Stimulated activated CD8-positive, alpha-beta memory T cell treated with anti-CD3 and anti-CD28 coated beads, Interleukin-7, amount 100 ng/mL, for 48 hours (primary cell): ENCODE measurements around the gene TBC1D20.
"Not testable (repeated sequence)": the region's sequence is repeated elsewhere in the genome, so short reads cannot be mapped to it uniquely, and the experiment has no call there.

Experiments used
- DNase-seq, 2 donors: peaks; one replicate each; pipeline ENCODE4 v3.0.0-alpha.2; 2020; ENCODE audit warnings: low read depth in 1 of 2; ENCODE audit errors: extremely low read depth in 1 of 2

Gene TBC1D20

DNA sequence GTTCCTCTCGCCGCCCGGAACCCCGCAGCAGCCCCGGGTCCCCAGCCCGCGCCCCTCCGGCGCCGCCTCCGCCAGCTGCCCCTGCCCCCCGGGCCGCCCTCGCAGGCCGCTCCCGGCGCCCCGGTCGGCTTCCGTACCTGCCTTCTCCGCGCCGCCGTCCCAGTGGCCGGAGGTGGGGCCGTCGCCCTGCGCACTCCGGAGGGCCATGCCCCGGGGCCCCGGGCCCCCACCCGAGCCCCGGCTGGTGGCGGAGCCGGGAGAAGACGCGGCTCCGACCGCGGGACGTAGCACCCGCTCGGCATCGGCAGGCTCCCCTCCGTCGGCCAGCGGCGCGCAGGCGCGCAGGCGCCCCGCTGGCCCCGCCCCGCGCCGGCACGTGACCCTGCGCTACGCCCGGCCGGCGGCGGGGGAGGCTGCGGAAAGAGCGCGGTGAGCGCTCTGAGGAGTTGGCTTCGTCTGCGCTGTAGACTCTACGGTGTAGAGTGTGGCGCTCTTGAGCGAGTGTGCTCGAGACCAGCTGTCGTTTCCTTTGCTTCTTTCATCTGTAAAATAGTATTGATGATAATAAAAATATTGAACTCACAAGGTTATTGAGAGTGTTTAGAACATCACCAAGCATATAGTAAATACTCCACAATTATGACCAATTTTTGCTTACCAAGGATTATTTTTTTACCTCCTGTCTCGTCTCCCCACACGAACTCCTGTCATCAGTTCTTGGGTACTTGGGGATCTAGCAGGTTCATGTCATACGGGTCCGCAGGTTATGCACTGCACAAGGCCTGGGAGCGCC is at the start of gene TBC1D20:
Gene TBC1D20 (minus strand): TSS at position 335 of the 793 bp plus-strand sequence. CDS start 128 bp downstream, at position 207.
- peak; percentile 60 to 69 for DNase-seq

GRCh38 chr20:510328-511057 is 48.2 kb upstream of the TBC1D20 start:
- DNase-seq, result not testable (repeated sequence)

GRCh38 chr20:508364-508787 is 46.0 kb upstream of the TBC1D20 start:
- not testable (repeated sequence) for DNase-seq

DNA sequence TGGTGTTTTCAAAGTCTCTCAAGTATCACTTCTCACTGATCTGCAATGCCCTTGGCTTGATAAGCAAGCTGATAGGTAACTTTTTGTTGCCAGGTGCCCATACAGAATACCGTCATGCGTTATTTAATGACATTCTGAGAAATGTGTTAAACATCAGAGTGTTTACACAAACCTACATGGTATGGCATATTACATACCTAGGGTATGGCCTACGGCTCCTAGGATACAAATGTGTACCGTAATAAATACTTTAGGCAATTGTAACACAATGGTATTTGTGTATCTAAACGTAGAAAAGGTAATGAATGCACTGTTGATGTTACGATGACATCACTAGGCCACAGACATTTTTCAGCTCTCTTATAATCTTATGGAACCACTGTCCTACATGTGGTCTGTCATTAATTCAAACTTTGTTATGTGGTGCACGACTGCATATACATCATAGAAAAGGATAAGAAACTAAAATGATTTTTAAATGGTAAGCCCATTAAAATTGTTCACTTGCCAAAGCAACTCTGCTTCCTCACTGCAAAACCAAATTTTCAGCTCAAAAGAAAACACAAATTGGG is 45.5 kb upstream of the TBC1D20 start:
- no peak for DNase-seq

DNA sequence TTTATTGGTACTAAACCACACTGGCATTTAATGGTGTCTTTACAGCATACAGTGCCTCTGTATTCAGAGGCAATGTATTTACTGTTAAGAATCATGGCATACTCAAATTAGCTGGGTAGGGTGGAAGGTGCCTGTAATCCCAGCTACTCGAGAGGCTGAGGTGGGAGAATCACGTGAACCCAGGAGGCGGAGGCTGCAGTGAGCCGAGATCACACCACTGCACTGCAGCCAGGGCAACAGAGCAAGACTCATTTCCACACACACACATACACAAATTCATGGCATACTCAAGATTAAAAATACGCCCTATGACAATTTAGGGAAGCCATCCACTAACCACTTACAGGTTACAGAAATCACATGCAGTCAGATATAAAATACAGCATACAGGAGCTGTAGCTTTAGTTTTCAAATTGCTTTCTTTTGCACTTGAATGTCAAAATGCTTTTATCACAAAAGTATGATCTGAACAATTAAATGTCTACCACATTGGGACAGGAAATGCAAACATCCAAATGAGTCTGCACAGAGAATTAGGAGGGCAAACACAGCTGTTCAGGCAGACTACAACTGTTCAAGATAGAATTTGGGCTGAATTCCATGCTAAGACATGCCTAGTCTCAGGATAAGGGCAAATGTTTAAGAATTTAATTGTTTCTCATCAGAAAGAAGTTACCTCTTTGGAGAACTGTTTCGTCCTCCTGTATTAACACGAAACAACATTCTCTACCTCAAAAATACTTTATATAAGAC is 44.8 kb upstream of the TBC1D20 start:
- no peak for DNase-seq

DNA sequence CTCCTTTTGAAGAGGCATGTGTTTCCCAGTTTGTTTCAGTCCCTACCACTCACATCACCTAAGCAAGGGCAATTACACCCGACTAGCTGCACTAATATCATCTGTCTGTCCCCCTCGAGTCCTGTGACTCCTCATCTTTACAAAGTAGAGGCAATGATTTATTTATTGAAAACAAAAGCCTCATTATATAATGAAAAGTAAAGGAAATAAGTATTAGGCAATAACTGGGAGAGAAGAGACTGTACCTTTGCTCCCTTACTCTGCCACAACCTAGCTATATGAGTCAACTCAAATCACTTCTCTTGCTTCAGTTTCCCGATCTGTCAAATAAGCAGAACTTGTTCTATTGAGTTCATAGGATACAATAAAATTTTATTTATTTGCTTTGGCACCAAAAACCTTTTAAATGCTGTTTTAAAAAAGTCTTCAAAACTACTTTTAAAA is 42.3 kb upstream of the TBC1D20 start:
- DNase-seq, result no peak

DNA sequence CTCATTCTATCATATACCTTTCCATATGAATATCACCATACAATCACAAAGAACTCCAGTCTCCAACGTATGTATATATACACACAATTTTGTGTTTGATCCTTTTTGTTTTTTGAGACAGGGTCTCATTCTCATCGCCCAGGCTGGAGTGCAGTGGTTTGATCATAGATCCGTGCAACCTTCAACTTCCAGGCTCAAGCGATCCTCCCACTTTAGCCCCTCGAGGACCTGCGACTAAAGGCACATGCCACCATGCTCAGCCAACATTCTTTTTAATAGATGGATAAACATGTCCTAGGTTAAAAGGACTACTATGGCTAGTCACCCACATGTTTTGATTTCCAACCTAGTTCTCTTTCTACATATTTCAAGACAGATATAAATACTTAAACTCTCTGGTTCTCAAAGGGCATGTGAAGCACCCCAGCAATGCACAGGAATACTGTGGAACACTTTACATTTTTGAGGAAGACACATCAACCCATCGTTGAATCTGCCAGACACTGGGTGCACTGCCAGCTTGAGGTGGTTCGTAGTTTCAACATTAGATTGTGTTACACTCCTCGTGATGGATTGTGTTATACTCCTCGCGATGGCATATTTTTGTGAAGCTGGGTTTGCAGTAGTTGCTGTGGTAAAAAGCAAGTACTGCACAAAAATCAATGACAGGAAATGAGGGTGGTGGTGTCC is 40.9 kb upstream of the TBC1D20 start:
- no peak for DNase-seq

DNA sequence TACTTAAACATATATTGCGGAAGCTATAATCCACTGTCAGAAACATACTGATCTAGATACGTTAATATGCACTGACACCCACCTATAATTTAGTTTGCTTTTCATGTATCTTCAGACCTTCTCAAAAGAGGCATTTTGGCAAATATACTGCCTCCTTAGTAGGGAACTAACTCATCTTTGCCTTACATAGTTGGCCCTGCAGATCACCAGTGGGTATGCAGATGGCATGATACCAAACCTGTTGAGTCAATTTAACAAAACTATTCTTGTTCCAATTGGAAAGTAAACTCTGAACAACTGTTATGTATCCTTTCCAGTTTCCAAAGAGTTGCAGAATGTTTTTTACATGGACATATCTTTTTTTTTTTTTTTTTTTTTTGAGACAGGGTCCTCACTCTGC is 35.6 kb upstream of the TBC1D20 start:
- no peak for DNase-seq

DNA sequence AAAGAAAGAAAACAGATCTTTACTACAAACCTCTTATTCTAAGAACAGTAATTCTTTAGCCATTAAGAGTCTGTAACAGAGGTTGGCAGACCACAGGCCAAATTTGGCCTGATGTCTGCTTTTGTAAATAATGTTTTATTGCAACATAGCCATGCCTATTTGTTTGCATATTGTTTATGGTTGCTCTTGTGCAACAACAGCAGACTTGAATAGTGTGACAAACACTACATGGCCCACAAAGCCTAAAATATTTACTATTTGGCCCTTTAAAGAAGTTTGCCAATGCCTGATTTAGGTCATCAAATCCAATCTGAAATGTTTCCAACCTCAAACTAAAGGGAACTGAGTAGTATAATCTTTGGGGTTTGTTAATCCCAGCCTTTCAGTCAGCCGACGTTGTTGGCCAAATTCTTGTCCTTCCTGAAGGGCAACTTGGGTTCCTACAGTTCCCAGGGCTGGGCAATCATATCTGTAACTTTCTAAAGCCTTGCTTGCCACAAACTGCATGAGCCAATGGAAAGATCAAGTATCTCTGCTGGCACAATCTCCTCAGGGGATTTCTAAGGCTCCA is 33.9 kb upstream of the TBC1D20 start:
- no peak for DNase-seq

DNA sequence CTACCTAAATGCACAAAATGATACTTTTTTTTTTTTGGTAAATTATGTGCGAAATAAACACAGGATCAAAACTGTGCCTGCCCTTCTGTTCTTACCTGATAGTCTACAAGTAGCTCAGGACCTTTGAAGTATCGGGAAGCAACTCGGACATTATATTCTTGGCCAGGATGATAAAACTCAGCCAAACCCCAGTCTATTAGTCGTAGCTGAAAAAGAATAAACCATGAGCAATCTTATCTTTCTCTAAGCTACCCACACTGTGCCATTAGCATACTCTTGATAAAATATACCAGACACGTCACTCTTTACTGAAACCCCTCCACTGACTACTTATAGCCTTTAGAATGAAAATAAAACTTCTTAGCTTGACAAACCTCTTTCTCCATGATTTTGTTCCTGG is 29.8 kb upstream of the TBC1D20 start:
- no peak for DNase-seq

DNA sequence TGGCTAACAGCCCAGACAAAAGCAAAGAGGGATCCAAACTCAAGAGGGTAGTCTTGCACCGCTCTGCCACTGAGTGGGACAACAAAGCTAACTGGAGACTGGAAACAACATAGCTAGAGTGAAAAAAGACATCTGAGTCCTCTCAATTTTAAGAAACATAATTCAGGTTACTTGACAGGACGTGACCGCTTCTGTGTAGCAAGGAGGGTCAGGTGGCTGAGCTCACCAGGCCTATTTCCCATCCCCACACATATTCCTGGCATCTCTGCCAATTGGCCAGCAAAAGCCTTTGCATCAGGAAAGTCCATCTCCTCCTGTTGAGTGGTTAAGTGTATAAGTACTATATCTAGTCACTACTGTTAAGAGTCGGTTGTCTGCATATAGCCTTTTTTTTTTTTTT is 25.3 kb upstream of the TBC1D20 start:
- no peak for DNase-seq

DNA sequence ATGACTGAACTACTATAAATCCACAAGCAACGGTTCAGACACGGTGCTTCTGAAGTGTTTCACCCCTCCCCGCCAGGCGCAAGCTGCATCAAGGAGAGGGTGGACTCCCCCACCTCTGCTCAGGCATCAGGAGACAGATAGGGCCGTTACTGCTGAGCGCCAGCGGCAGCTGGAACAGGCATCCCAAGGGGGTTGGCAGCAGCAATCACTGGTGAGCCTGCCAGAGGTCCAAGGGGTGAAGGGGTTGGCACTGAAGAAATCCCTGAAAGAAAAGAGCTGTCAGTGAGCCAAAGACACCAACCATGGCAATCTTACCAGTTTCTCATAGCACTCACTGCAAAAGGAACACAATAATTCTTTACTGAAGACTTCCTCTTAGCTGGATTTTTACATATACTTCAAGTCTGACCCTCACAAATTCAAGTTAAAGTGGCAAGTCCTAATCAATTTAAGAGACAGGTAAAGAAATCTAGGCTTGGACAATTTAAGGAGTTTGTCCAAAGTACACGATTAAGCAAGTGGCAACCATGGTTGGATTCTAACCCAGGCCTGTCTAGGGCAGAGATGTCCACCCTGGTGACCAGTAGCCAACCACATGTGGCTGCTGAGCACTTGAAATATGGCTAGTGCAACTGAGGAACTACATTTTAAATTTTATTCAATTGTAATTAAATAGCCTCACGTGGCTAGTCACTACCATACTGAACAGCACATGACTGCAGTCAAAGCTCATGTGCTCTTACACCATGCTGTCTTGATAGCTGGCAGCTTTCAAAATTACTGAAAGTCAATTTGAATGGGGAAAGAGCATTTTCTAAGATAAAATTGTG is 21.7 kb upstream of the TBC1D20 start:
- DNase-seq, result no peak

GRCh38 chr20:481167-481566 is 18.8 kb upstream of the TBC1D20 start:
- no peak for DNase-seq

DNA sequence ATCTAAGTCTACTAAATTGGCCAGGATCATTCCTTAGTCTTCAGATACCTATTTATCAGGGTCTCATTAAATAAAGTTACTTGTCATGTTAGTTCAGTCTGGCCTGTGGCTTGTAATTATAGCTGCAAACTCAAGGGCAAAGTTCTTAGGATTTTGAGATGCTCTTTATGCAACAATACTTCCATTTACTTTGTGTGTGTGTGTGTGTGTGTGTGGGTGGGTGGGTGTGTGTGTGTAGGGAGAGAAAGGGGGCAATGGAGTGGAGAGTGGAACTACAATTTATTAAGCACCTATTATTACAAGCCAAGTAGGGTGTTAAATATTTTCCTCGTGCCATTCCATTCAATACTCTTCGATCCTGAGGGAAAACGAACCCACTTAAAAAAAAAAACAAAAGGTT is 17.7 kb upstream of the TBC1D20 start:
- DNase-seq, result no peak

DNA sequence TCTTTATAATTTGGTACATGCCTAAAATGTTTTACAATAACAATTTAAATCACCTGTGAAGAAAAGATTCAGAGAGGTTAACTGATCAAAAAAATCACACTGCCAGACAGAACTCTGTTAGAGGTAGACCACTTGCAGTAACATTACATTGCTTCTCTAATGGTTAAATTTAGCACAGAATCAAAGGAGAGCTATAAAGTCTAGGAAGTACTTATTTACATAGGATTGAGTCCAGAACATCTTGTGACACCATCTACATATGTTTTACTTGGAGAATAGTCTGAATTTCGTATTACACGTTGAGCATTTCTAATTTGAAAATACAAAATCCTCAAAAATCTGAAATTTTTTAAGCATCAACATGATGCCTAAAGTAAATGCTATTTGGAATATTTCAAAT is 17.2 kb upstream of the TBC1D20 start:
- no peak for DNase-seq

DNA sequence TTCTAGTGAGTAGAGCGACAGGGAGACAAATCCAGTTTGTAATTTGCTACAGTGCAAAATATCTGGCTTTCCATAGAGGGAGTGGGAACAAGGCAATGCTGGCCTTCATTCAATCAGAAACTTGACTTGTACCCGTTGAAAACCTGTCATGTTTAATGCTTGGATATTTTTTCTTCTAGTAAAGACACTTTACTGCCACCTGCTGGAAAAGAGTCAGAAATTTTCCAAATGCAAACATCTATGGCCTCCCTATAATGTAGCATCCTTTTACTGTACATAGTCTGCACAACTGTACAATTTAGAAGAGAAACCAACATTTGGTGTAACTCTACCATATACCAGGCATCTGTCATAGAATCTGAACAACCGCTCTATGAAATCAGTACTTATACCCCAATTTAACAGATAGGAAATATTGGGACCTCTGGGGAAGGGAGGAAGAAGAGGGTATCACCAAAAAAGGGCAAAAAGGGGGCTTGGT is 16.7 kb upstream of the TBC1D20 start:
- DNase-seq, result no peak

DNA sequence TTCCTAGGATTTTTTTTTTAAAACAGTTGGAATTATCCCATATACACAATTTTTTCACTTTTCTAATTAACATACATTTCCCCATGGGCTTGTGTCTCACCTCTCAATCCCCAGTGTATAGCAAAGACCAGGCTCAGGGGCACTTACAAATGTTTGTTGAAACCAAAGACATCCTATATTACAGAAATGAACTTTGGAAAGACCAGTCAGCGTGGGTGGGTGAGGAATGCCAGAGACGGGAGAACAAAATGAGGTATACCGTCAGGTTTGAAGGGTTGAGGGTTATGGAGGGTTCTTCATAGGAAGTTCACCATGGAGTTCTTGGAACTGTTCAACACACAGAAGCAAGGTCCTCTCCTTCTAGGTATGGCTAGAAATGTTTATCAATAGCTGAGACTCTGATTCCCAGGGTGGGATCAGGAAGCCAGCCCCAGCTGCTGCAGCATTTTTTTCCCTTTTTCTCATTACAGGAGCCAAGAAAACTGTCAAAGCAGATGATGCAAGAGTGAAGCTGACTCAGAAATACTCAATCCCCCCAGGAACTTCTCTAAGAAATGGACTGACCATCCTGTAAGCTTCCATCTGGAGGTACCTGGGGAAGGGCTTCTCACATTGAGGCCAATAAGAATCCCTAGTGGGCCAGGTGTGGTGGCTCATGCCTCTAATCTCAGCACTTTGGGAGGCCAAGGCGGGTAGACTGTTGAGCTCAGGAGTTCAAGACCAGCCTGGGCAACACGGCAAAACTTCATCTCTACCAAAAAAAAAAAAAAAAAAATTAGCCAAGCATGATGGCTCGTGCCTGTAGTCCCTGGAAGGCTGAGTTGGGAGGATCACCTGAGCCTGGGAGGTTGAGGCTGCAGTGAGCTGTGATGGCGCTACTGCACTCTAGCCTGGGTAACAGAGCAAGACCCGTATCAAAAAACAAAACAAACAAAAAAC is 15.9 kb upstream of the TBC1D20 start:
- DNase-seq, result no peak
